Fibroblast of peridontal ligament (primary cell): ENCODE measurements around the gene APBA2.
A peak's percentile ranks its signal among the peaks of the same experiment; 100 is the strongest.

ENCODE experiments used
- DNase-seq: peaks from one replicate; pipeline ENCODE4 v3.0.0-alpha.2; 2010; ENCODE audit errors: extremely low read depth

Gene APBA2

DNA sequence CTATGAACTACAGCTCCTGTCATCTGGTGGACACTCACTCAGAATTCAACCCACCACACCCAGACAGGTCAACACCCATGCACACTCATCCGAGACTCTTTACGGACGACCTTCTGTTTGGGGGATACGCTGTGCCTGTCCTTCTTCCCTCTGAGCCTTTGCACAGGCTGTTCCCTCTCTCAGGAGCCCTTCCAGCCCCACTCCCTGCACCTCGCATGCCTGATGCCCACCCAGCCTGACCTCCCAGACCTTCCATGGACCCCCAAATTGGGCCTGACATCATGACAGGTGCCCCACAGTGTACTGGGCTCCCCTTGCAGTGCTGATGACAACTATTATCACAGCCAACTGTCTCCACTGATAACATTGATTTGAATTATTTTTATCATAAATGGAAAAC is 248.0 kb downstream of the APBA2 start:
- no peak for DNase-seq

GRCh38 chr15:29134239-29134638 is 248.5 kb downstream of the APBA2 start:
- DNase-seq: no peak

DNA sequence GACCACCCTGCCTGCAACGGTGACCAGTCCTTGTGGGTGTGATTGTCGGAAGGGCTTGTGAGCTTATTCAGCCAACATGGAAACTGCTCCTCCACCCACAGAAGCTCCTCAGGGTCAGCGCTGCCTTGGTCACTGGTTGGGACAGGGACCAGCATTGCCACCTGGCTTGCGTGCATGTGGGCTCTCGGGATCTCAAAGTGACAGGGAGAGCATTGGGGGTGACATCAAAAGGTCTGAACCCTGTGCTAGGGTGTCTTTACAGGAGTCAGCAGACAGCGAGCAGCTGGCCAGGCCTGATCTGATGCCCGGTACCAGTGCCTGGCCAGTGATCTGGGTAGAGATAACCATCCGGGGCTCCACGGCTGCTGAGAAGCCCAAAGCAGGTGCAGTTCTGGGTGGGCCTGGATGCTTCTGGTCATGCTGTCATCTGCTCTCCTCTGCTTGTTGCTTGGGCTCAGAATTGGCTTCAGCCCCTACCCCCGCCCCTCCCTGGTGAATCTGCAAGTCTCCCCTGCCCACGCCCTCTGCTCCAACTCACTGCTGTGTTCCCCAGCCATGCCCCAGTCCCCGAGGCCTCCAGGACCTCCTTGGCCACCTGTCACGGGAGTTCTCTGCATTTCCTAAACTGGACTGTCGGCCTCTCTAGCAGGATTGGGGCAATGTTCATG is 249.0 kb downstream of the APBA2 start:
- no peak for DNase-seq

- peak; percentile 6 for DNase-seq
Measured at GRCh38 chr15:29135309-29135657, 249.5 kb downstream of the APBA2 start.

GRCh38 chr15:29135702-29136646 is 250.2 kb downstream of the APBA2 start:
- DNase-seq: no peak

GRCh38 chr15:29138260-29138659 is 252.5 kb downstream of the APBA2 start:
- DNase-seq: no peak

GRCh38 chr15:29139072-29139471 is 253.3 kb downstream of the APBA2 start:
- DNase-seq: no peak

DNA sequence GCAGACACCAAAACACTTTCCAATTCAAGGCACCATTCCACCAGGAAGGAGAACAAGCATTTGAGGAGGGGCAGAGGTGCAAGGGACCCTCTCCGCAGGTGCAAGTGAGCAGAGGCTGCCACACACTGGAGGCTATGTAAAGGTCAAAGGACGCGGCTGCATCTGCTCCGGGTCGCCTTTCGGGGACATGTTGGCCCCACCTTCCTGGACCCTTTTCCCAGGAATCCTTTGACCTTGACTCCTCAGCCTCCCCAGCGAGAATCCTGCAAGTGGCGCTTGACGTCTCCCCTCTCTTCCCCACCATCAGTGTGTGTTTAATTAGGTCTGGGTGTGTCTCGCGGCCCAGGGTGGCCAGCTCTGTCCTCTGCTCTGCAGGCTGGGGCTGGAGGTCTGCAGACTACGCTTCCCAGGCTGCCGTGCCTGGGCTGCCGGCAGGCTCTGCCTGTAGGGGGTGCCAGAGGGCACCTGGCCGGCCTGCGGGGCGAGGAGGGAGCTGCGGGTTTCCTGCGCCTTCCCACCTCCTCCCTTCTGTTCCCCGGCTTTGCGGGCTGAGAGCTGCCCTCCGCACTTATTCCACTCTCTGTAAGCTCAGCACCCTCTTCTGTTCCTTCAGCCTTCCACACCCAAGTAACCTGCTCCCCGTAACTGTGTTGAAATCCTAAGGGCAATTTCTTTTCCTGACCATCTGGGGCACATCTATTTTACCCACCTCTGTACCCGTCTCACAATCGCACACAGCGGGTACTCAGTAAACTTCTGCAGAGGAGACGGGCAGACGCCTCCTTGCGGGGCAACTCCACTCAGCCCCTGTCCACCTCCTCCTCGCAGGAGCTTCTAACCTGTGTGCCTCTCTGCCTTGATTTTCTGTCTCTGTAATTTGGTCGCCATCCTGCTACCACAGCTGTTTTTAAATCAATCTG is 254.0 kb downstream of the APBA2 start:
- peak; percentile 15 for DNase-seq

- DNase-seq: no peak
Measured at GRCh38 chr15:29140475-29141307, 254.9 kb downstream of the APBA2 start.

GRCh38 chr15:29141308-29142128 is 255.7 kb downstream of the APBA2 start:
- no peak for DNase-seq

DNA sequence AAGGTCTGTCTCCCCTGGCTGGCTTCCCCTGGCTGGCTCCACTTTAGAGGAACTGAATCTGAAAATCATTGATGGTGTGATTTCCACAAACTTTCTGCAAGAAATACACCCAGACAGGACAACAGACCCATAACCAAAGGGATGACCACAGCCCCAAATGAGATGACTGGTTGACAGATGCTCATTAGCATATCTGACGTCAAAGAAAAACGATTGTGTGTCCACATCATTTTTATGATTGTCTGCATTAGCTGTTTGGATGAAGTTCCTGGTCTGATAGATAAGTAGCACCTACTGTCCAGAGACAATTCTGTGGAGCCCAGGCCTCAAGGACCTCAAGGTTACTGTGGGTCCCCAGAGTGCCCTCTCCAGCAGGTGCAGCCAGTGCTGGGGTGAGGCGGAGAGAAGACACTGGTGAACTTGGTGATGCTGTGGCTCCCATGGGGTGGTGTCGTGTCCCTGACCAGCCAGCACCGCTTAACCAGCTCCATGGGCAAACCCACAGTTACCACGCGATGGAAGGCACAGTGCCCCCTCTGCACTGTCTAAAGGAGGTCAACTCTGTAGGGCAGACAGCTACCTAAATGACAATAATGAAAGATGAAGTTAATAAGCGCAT is 256.5 kb downstream of the APBA2 start:
- no peak for DNase-seq

GRCh38 chr15:29143293-29143692 is 257.5 kb downstream of the APBA2 start:
- DNase-seq: no peak

DNA sequence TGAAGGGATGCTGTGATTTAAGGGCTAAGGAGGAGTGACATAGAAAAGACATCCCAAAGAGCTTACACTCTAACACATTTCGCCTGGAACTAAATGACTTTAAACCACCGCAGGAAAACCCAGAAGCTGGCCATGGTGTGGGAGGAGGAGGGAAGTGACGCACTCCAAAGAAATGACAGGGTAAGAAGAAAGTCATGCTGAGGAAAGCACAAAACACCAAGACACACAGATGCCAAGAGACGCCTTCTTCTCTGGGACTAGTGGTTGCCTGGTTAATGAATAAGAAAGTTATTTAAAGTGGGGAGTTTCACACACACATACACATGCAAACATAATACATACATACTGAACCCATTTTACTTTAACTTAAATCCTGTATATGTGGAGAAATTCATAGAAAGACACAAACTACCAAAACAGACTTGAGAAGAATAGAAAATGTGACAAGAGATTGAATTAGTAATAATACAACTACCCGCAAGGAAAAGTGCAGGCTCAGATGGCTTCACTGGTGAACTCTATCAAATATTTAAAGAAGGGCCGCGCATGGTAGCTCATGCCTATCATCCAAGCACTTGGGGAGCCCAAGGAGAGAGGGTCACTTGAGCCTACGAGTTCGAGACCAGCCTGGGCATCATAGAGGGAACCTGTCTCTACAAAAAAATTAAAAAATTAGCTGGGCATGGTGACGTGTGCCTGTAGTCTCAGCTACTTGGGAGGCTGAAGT is 258.3 kb downstream of the APBA2 start:
- DNase-seq: peak; percentile 76

DNA sequence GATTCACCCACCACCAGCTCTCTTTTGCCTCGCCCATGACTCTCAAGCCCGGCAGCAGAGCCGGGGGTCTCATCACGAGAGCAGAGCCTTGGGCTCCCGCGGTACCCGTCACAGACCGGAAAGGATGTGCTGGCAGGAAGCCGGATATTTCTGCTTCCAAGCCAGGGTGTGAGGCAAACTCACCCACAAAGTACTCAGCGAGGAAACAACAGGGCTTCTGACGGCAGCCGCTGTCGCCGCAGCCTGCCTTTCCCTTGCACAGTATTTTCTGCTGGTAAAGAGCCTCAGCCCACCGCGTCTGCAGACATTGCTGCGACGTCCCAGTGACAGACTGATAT is 263.9 kb downstream of the APBA2 start:
- no peak for DNase-seq

DNA sequence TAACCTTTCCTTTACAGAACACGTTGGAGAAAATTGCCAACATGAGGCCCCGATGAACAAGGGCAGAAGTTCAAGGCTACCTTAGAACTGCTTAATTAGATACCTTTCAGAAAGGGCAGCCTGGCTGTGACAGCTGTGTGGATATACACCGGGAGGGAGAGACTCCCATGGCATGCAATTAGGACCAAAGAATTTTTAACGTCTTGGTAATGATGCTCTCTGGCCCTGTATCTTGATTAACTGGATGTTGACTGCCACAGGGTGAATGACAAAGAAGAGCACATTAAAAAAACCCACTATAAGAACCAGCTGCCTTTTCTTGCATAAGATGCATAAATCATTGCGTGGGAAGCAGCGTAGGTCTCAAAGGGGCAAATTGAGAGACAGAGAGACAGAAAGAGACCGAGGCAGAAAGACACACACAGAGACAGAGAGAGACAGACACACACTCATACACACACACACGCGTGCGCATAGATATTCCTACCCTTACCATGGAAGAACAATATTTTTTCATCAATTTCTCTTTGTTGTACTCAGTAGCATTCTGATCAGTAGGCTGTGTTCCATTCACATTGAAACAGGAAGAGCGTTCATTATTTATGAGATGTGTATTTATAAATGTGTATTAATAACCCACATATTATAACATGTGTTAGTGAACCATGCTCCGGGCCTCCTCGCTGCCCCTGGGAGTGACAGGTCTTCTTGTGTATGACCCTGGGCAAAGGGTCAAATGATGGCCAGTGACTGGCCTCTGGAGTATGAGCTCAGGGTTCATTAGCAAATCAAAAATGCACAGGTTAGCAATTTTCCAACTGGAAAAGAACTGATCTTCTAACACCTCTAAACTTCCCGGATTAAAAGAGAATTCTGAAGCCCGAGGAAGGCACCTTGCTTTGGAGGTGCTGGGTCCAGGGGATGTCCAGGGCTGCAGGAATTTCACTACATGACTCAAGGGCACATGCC is 265.0 kb downstream of the APBA2 start:
- no peak for DNase-seq

GRCh38 chr15:29151484-29151857 is 265.7 kb downstream of the APBA2 start:
- no peak for DNase-seq

DNA sequence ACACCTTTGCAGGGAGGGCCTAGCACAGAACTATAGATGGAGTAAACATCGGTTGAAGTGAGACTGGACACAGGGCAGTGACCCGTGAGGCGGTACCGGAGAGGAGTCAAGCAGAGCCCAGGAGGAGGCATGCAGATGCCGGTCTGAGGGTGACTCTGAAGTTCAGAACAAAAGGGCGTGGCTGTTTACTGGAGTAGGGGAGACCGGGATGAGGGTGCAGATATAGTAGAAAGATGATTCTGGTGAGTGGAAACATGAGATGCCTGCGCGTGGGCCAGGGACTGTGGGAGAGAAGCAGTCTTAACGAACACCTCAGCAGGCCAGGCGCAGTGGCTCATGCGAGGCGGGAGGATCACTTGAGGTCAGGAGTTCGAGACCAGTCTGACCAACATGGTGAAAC is 270.7 kb downstream of the APBA2 start:
- DNase-seq: no peak

DNA sequence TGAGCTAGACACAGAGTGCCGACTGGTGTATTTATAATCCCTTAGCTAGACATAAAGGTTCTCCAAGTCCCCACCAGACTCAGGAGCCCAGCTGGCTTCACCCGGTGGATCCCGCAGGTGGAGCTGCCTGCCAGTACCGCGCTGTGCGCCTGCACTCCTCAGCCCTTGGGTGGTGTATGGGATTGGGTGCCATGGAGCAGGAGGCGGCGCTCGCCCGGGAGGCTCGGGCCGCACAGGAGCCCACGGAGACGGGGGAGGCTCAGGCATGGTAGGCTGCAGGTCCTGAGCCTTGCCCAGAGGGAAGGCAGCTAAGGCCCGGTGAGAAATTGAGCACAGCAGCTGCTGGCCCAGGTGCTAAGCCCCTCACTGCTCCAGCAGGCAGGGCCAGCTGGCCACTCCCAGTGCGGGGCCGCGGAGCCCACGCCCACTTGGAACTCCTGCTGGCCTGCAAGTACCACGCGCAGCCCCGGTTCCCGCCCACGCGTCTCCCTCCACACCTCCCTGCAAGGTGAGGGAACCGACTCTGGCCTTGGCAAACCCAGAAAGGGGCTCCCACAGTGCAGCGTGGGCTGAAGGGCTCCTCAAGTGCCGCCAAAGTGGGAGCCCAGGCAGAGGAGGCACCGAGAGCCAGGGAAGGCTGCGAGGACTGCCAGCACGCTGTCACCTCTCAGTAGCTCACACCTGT is 274.1 kb downstream of the APBA2 start:
- no peak for DNase-seq
